ENCODE measurements around the gene DNAH3. TPM values are rescaled to one million over a fixed set of nuclear protein-coding genes. Genes with fewer than 3 reads are reported as not detected.

DNAH3 gene
- total and polyA plus RNA-seq, 2 experiments from 2014 or later, result 0.70 to 1.3 TPM

DNA sequence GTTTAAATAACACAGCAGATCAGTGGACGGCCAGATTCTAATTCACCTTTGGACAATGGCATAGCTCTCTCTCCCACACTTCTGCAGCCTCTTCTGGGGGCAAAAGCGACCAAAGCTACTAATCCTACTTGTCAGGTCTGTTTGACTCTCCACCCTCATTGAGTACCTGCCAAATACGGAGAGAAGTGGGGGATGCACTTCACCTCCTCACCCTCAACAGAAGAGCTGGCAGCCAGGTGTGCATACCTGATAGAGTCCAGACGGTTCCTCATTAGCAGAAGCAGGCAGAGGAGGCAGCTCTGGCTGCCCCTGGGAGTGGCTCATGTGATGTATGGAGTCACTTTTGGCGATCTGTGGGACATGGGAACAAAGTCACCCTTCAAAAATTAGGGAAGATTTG lies 4.9 kb downstream of the DNAH3 start (continued):
- TF ChIP-seq EZH2phosphoT487 (IDR thresholded peaks at IDR 0.05; ENCODE audit: unreplicated experiment), result no peak
- TF ChIP-seq, protein P1, sequence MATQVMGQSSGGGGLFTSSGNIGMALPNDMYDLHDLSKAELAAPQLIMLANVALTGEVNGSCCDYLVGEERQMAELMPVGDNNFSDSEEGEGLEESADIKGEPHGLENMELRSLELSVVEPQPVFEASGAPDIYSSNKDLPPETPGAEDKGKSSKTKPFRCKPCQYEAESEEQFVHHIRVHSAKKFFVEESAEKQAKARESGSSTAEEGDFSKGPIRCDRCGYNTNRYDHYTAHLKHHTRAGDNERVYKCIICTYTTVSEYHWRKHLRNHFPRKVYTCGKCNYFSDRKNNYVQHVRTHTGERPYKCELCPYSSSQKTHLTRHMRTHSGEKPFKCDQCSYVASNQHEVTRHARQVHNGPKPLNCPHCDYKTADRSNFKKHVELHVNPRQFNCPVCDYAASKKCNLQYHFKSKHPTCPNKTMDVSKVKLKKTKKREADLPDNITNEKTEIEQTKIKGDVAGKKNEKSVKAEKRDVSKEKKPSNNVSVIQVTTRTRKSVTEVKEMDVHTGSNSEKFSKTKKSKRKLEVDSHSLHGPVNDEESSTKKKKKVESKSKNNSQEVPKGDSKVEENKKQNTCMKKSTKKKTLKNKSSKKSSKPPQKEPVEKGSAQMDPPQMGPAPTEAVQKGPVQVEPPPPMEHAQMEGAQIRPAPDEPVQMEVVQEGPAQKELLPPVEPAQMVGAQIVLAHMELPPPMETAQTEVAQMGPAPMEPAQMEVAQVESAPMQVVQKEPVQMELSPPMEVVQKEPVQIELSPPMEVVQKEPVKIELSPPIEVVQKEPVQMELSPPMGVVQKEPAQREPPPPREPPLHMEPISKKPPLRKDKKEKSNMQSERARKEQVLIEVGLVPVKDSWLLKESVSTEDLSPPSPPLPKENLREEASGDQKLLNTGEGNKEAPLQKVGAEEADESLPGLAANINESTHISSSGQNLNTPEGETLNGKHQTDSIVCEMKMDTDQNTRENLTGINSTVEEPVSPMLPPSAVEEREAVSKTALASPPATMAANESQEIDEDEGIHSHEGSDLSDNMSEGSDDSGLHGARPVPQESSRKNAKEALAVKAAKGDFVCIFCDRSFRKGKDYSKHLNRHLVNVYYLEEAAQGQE (IDR thresholded peaks at IDR 0.05; ENCODE audit: unreplicated experiment), result no peak
- TF ChIP-seq EZH2 (IDR thresholded peaks at IDR 0.05; ENCODE audit: low read depth, unreplicated experiment), result no peak
- TF ChIP-seq NANOG (IDR thresholded peaks at IDR 0.05; ENCODE audit: borderline replicate concordance), result no peak
- TF ChIP-seq POLR2AphosphoS5 (IDR thresholded peaks at IDR 0.05; ENCODE audit: low read depth), result no peak
- TF ChIP-seq JUNB (IDR thresholded peaks at IDR 0.05; ENCODE audit: unreplicated experiment), result no peak
- no peak for TF ChIP-seq ZNF331 (CRISPR knock-in tag; IDR thresholded peaks at IDR 0.05; ENCODE audit: low read depth)

DNA sequence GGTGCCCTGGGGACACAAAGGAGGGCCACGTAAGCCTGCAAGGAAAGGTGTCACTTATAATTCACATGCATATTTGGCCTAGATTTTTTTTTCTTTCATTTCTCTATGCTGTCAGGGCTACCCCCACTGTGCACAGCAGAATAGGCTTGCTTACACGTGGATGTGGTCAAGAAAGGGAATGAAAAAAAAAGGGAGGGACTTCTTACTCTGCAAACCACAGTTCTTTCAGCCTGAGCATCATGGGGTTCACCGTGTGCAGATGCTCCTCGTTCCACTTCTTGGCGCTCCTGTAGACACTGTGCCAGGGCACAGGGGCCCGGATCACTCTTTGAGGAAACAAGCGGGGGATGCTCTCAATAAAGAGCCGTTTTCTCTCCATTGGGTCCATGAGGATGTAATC lies 16.6 kb downstream of the DNAH3 start:
- Histone ChIP-seq H3K79me2 (replicated peaks; ENCODE audit: insufficient read depth) (no peaks in the 10 kb centered on the region), H2AFZ (no peak overlapping the region), H3K27me3 (ENCODE audit: insufficient read depth) (no peaks in the 10 kb centered on the region), H3K4me2 (no peak overlapping the region), H3F3A (replicated peaks; ENCODE audit: low read depth) (no peaks in the 10 kb centered on the region), H3K4me1 (ENCODE audit: insufficient read depth) (peaks cover 3% of the 10 kb centered on the region; the same call in 1 of the 2 replicates), H4K20me1 (replicated peaks; ENCODE audit: insufficient read depth) (no peaks in the 10 kb centered on the region), H3K4me3 (no peak overlapping the region), H3K27ac (ENCODE audit: low read depth) (no peak overlapping the region), H3K9me2 (ENCODE audit: insufficient read depth) (no peaks in the 10 kb centered on the region), H3K36me3 (ENCODE audit: insufficient read depth) (no peaks in the 10 kb centered on the region)
- ATAC-seq (no peak; the same call in 2 of the 3 replicates), DNase-seq (ENCODE audit: low spot score) (no peak)
- Mint-ChIP-seq H3K27ac (no peak overlapping the region), H3K4me1 (peaks cover 9% of the 10 kb centered on the region), H3K9me3 (no peaks in the 10 kb centered on the region; the same call in 2 of the 3 replicates), H3K36me3 (ENCODE audit: low read depth) (no peaks in the 10 kb centered on the region), H3K4me3 (no peak overlapping the region), H3K27me3 (ENCODE audit: insufficient read depth, low read depth, poor library complexity) (no peaks in the 10 kb centered on the region)
- TF ChIP-seq, protein P2, sequence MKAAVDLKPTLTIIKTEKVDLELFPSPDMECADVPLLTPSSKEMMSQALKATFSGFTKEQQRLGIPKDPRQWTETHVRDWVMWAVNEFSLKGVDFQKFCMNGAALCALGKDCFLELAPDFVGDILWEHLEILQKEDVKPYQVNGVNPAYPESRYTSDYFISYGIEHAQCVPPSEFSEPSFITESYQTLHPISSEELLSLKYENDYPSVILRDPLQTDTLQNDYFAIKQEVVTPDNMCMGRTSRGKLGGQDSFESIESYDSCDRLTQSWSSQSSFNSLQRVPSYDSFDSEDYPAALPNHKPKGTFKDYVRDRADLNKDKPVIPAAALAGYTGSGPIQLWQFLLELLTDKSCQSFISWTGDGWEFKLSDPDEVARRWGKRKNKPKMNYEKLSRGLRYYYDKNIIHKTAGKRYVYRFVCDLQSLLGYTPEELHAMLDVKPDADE (IDR thresholded peaks at IDR 0.05), result no peak
- no peak for TF ChIP-seq NANOG (IDR thresholded peaks at IDR 0.05; ENCODE audit: borderline replicate concordance)
- TF ChIP-seq, protein P3, sequence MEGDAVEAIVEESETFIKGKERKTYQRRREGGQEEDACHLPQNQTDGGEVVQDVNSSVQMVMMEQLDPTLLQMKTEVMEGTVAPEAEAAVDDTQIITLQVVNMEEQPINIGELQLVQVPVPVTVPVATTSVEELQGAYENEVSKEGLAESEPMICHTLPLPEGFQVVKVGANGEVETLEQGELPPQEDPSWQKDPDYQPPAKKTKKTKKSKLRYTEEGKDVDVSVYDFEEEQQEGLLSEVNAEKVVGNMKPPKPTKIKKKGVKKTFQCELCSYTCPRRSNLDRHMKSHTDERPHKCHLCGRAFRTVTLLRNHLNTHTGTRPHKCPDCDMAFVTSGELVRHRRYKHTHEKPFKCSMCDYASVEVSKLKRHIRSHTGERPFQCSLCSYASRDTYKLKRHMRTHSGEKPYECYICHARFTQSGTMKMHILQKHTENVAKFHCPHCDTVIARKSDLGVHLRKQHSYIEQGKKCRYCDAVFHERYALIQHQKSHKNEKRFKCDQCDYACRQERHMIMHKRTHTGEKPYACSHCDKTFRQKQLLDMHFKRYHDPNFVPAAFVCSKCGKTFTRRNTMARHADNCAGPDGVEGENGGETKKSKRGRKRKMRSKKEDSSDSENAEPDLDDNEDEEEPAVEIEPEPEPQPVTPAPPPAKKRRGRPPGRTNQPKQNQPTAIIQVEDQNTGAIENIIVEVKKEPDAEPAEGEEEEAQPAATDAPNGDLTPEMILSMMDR (conservative IDR thresholded peaks at IDR 0.05; ENCODE audit: low read depth in 2 of 2), result no peak

Data from GM23338 (cell line).